Mucosa of descending colon (tissue), 3 donors: Measurements from ENCODE around the gene OTULIN. TPM values are rescaled to one million over a fixed set of nuclear protein-coding genes. Genes with fewer than 3 reads are reported as not detected.
A peak's percentile ranks its signal among the peaks of the same experiment; 100 is the strongest.

Source experiments
- ATAC-seq: fragments of 200-7000 bp; cut with Tn5 transposase; one replicate; pipeline ENCODE4 v1.9.1; 2020; ENCODE audit warnings: mild to moderate bottlenecking, moderate library complexity
- DNase-seq, 3 donors: peaks; one replicate each; pipeline ENCODE4 v3.0.0-alpha.2; 2020
- H3K36me3 ChIP-seq: fragments of 200-600 bp; one replicate; pipeline ENCODE4 v1.8.0; 2021; ENCODE audit warnings: low read depth, mild to moderate bottlenecking
- H3K4me1 ChIP-seq: fragments of 200-600 bp; one replicate; pipeline ENCODE4 v1.8.0; 2021; ENCODE audit warnings: low read depth, mild to moderate bottlenecking
- H3K4me3 ChIP-seq: fragments of 200-600 bp; one replicate; pipeline ENCODE4 v1.8.0; 2021; ENCODE audit warnings: mild to moderate bottlenecking
- H3K9me3 ChIP-seq: fragments of 200-600 bp; one replicate; pipeline ENCODE4 v1.8.0; 2021; ENCODE audit warnings: mild to moderate bottlenecking
- CTCF ChIP-seq: fragments of 200-600 bp; IDR thresholded peaks from one replicate; pipeline ENCODE4 v1.8.0; 2022; ENCODE audit warnings: antibody characterized with exemption, mild to moderate bottlenecking
- intact Hi-C, 2 donors: fragments of 100-400 bp; cut with DNase I in 1 of 2; cut with micrococcal nuclease in 1 of 2; formaldehyde crosslinking; loops; one replicate each; pipeline versions ENCODE4 v1.11.0 to v1.11.1; 2022; cut with DNase I, micrococcal nuclease
- total RNA-seq, 3 donors: library from RNA; stranded (reverse); fragmentation: NEBNext Ultra II Directional in 2 of 3; extraction: Animal tissue kit (Norgen Biotek cat#: 25700) in 2 of 3; gene quantifications; one replicate each; pipeline versions ENCODE4 v1.2.1 to v1.2.4, GENCODE V29; 2021 to 2023
- donor health status: DM: no; HTN: no; CAD: no; lungs with moderate emphysema.
- donor health status: DM: no; HTN: no; CAD: no.
- donor health status: DM: no; HTN: yes; CAD: no.

Gene OTULIN
- total RNA-seq, 3 donors from 2014 or later = 21.9 to 29.6 (median 29.5) TPM

- ATAC-seq = no peak
- intact Hi-C loops = no loop called here
- Histone ChIP-seq H3K36me3 (no peaks in the 10 kb centered on the region), H3K4me3 (no peak overlapping the region), H3K9me3 (no peaks in the 10 kb centered on the region), H3K4me1 (peaks cover 43% of the 10 kb centered on the region)
- no peak for DNase-seq
- no peak for TF ChIP-seq CTCF
Measured at GRCh38 chr5:14667770-14668169, 3.3 kb downstream of the OTULIN start.

- peaks cover 43% of the 10 kb centered on the region for H3K4me1 ChIP-seq
- intact Hi-C loops = no loop called here
- no peak overlapping the region for H3K4me3 ChIP-seq
- no peak for DNase-seq
- H3K9me3 ChIP-seq = no peaks in the 10 kb centered on the region
- no peak for ATAC-seq
- H3K36me3 ChIP-seq = no peaks in the 10 kb centered on the region
- no peak for TF ChIP-seq CTCF
Measured at GRCh38 chr5:14668181-14668591, 3.7 kb downstream of the OTULIN start.

- no peak overlapping the region for H3K4me3 ChIP-seq
- ATAC-seq = no peak
- peaks cover 37% of the 10 kb centered on the region for H3K4me1 ChIP-seq
- no peak for DNase-seq
- H3K36me3 ChIP-seq = no peaks in the 10 kb centered on the region
- intact Hi-C loops = no loop called here
- no peak for TF ChIP-seq CTCF
- H3K9me3 ChIP-seq = no peaks in the 10 kb centered on the region
Measured at GRCh38 chr5:14669415-14669814, 4.9 kb downstream of the OTULIN start.

- Histone ChIP-seq H3K36me3 (no peaks in the 10 kb centered on the region), H3K4me1 (peaks cover 37% of the 10 kb centered on the region), H3K4me3 (no peak overlapping the region), H3K9me3 (no peaks in the 10 kb centered on the region)
- intact Hi-C loops = no loop called here
- DNase-seq (no peak), ATAC-seq (peak; percentile 46)
- TF ChIP-seq CTCF = no peak
Measured at GRCh38 chr5:14669975-14670374, 5.5 kb downstream of the OTULIN start.

GRCh38 chr5:14671414-14671813 is 6.9 kb downstream of the OTULIN start:
- no peak for ATAC-seq
- TF ChIP-seq CTCF = no peak
- peaks cover 33% of the 10 kb centered on the region for H3K4me1 ChIP-seq

GRCh38 chr5:14672082-14672481 is 7.6 kb downstream of the OTULIN start:
- Histone ChIP-seq H3K4me1 (peaks cover 35% of the 10 kb centered on the region), H3K36me3 (no peaks in the 10 kb centered on the region), H3K9me3 (no peaks in the 10 kb centered on the region), H3K4me3 (no peak overlapping the region)
- DNase-seq (no peak), ATAC-seq (peak; percentile 18)
- TF ChIP-seq CTCF = no peak
- intact Hi-C loops = no loop called here

More at GRCh38 chr5:14671414-14671813, 6.9 kb downstream of the OTULIN start:
- intact Hi-C loops = no loop called here
- Histone ChIP-seq H3K9me3 (no peaks in the 10 kb centered on the region), H3K36me3 (no peaks in the 10 kb centered on the region), H3K4me3 (no peak overlapping the region)
- DNase-seq = no peak
